GM18868 (cell line): Measurements from ENCODE around the gene MACROD2.

Experiments
- ATAC-seq: cut with Tn5 transposase; IDR thresholded peaks from one replicate; pipeline ENCODE4 v1.9.1; 2021; ENCODE audit warnings: mild to moderate bottlenecking, moderate library complexity; ENCODE audit not compliant: unreplicated experiment

MACROD2 gene

DNA sequence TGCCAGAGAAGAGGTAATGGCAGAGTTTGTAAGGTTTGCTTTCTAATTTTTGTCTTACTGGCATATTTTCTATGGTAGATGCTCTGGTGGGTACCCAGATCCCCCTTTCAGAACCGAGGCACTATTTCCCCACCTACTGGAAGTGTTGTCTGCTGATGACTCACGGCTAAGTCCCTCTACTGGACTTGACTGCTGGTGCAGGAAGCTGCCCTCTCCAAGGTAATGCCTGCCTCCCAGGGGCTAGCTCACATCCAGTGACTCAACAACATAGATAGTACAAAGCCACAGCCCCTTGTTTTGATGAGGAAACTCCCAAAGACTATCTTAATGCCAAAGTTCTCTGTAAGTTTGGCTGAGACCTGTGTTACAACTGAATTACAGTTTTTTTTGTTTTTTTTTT lies 627.5 kb downstream of the MACROD2 start:
- ATAC-seq, result no peak

DNA sequence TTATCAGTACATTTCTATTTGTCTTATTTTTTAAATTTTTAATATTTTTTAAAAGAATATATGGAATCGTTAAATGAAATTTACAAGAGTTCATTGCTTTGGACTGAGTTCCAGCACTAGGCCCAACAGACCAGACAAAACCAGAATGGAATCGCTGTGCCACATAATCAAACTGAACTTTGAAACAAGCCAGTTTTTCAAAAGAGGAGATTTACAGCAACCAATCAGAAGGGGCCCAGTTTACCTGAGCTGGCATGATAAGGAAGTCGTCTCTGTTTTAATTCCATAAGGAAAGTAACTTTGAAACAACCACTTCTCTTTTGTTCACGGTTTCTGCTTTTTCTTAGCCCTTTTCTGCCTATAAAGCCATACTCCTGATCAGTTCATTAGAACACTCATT lies 635.7 kb downstream of the MACROD2 start:
- ATAC-seq, result no peak

DNA sequence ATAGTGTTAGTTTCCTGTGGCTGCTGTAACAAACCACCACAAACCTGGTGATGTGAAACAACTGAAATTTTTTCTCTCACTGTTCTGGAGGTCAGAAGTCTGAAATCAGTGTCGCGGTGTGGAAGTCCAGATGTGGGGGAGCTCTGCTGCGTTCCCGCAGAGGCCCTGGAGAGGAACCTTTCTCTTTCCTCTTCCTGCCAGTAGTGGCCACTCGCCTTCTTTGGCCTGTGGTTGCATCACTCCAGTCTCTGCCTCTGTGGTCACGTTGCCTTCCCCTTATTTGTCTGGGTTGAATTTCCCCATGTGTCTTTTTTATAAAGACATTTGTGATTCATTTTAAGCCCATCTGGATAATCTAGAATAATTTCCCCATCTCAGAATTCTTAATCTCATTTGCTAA lies 637.6 kb downstream of the MACROD2 start:
- no peak for ATAC-seq

DNA sequence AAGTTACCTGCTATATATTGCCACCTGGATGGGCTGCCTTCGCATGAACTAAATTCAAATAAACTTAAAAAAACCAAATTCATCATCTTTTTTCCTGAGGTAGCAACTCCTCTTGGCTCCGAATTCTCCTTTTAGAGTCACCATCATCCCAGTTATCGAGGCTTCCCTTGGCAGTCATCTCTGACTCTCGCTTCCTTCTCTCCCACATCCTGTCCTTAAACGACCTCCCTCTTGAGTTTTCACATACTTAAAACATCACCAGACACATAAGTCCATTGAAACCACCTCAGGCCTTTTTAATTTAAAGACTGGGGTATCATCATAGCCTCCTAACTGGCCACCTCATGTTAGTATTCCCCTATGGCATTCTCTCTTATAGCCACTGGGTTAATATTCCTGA lies 638.2 kb downstream of the MACROD2 start:
- no peak for ATAC-seq

DNA sequence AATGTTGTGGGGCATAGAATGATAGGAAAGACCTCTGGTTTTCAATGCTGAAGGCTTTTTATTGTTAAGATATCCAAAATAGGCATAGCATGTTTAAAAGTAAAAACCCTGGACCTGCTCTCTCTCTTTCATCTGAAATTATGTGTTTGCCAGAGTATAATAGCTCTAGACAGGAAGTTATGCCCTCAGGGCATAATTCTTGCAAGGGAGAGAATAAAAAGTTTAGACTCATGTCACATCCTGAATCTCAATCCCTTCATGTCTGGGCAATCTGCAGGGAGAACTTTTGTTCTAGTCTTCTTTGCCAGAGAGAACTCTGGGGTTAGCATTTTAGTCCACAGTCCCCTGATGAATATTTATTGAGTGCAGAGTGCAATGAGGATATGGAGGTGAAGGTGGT lies 639.3 kb downstream of the MACROD2 start:
- no peak for ATAC-seq

DNA sequence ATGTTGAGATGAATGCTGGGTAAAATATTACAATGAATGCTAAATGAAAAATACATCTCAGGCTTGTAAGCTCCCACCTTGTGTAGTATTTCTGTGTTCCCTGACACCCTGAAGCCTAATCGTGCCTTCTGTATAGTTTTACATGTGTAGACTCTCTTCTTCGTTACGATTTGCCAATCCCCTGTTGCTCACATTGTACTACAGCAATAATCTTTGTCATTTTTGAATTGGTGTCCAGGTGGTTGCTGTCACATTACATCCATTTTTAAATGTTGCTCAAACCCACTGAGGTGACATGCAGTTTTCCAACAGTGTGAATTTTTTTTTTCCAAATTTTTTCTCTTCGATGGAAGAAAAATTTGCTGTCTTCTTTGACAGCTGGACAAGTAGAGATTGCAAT lies 642.1 kb downstream of the MACROD2 start:
- no peak for ATAC-seq

DNA sequence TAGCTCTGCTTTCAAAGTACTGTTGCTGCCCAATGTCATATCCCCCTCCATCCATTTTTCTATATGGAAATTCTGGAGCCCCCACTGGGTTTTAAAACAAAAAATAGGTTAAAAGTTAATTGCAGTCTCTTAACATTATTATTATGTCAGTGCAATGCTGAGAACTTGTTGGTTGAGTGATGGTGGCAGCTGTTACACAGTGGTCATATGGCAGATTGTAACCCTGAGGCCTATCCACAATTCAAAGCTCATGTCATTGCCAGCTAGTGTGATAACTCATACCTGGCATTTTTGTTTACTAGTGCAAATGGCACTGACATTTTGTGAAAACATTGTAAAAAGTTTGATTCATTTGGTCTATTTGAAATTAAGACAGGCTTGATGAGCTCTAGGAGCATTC lies 647.8 kb downstream of the MACROD2 start:
- ATAC-seq, result no peak

DNA sequence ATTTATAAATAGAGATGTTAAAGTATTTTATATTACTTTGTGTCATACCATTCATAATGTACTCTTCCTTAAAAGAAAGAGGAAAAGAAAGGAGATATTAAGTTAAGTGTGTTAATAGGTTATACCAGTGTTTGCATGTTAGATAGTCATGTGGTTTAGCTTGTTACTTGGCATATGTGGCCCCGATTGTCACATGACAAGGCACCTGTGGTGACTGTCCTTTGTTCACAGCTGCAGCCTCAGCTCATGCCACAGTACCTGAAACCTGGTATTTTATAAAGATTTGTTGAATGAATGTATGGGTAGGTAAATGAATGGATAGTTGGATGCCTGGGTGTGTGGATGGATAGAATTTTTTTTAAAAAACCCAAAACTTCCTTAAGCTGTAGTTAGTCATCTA lies 648.2 kb downstream of the MACROD2 start:
- no peak for ATAC-seq

DNA sequence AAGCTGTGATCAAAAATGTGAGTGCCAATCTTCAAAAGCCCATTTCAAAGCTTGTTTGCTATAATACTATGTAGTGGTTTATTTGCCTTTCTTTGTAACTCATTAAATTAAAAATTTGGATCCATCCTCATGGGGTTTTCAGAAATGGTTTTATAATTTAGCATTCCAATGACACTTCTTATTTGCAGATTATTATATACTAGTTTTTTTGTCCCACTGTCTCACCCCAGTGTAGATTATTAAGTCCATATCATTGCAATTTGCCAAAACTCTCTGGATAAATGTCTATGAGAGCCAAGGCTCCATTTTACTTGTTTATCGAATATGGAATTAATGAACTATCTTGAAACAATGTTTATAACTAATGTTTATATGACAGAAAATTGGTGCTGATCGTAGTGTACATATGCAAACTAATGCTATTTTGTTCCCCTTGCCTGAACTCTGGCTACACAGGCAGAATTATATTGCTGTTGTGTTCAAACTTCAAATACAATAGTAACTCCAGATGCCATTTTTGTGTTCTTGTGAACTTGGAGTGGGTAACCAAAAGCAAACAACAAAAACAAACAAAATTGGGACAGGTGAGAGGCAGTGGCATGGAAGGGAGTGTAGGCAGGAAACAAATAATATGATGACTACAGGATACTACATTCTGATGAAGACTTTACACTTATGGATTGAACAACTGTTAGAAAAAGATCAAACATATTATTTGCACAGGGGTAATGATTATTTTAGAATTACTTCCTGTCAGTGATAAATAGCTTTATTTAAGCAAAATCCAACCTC lies 649.2 kb downstream of the MACROD2 start:
- no peak for ATAC-seq

DNA sequence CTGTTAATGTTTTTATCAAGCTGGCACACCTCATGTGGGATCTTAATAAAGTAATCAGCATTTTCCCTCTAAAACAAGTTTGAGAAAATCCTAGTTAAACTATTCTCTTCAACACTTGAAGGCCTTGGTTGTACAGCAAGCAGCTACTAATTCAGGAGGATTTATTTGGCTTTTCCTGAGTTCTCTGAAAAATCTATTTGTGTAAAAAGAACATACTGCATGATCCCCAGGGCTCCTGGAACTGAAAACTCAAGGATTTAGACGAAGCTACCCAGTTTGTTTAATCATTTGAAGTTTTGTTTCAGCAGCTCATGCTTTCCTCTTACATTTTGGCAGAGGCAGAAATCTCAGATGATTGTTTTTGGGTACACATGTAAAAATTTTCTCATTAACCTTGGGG lies 651.7 kb downstream of the MACROD2 start:
- ATAC-seq, result no peak

DNA sequence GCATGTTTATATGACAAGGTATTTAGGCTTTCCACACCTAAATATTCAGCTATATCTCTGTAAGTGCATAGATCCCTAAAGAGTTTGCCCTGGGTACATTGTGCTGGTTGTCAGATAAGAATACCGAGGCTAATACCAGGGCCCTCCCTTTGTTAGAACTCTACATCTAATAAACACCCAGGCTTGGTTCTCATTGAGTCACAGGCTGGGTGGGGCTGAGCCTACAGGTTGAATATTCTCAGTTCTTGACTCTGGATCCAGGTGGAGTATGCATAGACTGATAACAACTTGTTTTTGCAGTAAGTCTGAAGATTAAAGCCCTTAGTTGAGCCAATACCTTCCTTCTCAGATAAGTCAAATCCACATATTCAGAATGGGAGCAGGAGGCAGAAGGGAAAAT lies 654.3 kb downstream of the MACROD2 start:
- ATAC-seq, result no peak

DNA sequence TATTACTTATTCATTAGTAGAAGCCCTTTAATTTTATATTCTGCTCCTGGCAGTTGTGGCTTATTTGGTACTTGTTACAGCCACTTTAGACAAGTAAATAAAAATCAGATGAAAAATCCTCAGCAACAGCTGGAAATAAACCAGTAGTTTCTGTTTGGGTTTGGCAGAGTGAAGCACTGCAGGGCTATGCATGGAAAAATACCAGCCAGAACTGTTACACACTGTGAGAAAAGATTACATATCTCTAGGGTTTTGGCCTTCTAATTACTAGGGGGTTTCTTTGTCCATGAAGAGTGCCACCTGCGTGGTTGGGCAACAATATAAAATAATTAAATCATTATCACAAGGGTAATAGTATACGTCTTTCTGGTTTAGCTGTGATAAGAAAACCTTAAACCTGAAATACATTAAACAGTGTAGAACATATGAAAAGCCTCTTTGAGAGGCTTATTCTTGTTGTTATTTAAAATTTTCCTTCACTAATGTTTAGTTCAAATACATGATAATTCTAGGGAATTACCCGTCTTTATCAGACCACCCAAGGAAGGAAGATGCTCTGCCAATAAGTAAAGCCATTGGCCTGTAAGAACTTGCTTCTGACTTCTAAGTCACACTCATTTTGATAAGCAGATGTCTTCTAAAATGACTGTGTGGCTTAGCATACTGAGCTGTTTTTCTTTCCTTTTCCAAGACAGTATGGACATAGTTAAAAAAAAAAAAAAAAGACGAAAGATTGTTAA lies 662.1 kb downstream of the MACROD2 start:
- no peak for ATAC-seq

DNA sequence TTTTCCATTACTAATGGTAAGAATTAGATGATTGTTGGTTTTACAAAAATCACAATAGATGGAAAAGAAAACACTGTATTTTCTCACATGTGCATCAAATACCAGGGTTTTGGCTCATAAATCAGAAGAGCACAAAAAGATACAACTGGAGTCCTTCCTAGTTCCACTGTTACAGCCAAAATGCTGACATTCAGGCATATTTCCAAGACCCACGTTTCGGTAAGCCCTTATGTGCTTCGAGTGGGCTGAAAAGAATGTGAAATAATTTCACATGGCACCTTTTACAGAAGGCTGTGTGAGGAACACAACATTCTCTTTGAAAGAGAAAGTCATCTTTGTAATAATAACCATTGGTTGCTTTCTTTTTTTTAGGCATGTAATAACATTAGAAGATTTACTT lies 668.8 kb downstream of the MACROD2 start:
- ATAC-seq, result no peak

DNA sequence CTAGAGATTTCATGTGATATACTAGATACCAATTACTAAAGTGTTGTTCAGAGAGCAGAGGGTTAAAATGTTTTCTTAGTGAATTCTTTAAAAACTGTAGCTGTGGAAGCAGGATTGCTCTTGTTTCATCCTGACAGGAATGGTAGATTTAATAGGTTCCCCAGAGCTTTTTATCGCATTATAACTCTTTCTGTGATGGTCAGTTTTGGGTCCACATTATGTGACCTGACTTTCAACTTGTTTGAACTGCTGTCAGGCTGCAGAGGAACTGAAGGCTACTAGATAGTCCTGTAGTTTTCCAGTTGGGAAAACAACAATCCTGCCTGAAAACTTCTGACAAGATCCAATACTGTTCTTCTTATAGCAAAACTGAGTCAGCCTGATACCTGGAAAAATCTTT lies 671.4 kb downstream of the MACROD2 start:
- ATAC-seq, result no peak

DNA sequence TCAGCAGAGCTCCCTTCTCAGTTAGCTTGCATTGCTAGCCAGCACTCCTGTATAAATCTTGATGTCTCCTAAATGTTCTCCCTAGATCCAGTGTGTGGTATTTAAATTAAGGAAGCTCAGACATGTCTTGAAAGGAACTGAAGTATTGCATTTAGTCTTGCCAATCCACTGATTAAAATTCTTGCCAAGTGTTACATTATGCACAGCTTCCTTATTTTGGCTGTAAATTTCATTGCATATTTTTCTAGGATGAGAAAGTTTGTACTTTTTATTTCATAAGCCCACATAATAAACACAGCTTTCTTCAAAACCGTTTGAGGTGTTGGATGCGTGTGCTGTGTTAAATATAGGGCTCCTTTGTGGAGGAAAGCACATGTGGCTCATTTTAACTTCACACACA lies 671.9 kb downstream of the MACROD2 start:
- no peak for ATAC-seq

DNA sequence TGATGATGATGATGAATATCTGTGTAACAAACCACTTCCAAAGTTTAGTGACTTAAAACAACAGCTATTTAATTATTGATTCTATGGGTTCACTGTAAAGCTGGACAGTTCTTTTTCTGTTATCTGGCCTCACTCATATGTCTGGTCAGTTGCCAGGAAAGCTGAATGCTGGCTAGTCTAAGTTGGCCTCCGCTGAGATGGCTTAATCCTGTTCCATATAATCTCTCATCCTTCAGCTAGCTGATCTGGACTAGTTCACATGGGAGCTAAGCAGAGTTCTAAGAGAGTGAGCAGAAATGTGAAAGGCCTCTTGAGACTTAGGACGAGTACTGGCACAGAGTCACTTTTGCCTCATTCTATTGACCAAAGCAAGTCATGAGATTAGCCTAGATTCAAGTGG lies 676.8 kb downstream of the MACROD2 start:
- ATAC-seq, result no peak

DNA sequence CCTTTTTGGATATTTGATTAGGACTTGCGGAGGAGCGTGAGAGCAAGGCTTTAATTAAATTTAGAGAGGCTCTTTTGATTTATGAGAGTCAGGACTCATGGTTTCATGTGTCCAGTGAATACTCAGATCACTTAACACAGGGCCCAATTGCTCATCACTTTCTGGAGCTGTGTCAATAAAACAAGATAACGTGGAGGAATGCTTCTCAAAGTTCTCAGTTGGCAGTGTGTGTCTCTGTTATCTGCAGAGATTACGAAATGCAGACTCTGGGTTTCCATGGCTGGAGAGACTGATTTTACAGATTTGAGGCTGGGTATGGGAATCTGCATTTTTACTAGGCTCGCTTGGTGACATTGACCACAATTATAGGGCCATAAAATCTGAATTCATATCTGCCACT lies 677.8 kb downstream of the MACROD2 start:
- ATAC-seq, result no peak

DNA sequence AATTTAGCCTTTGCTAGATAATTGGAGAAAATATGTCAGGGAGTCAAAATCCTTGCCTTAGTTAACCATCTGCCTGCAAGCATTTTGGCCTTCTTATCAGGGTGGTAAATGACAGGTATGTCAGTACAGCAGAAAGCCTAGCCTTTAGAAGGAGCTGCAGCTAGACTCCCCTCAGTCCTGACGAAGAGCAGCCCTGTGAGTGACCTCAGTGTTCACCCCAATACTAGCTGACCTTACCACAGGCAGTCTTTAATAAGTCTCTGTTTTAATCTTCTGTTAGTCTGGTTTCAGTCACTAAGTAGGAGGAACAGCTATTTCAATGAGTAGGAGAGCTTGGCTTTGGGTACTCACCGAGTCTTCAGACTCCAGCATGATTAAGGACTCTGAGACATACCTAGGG lies 682.1 kb downstream of the MACROD2 start:
- ATAC-seq, result no peak

DNA sequence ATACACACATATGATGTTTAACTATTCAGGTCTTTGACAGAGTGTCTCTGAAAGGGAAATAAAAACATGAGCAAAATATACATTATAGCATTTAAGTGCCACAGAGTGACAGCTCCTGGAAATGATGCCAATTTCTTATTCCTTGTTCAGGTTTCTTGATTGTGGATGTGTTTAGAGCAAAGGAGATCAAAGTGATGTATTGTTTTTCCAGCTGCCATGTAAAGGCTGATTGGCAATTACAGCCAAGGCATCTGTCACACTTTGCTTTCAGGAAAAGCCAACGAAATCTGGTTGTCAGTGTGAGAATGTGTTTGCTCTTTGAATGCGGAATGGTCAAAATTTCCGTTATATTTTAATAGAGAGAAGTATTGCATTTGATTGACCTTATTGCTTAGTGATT lies 689.9 kb downstream of the MACROD2 start:
- no peak for ATAC-seq

DNA sequence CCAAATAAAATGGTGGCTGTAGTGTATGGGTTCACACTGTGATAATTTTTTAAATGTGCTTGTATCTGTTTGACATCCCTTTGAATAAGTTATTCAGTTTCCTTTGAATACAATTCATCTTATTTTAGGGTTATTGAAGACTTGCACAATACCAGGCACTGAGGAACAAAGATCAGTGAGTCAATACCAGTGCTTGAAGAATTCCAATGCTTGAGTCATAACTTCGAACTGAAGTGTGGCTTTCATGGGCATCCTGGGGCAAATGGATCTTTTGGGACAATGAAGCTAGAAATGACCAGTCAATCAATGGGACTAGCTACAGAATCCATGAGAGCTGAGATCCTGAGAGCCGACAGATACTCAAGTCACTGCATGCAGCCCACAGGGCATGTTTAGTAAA lies 692.0 kb downstream of the MACROD2 start:
- ATAC-seq, result no peak

DNA sequence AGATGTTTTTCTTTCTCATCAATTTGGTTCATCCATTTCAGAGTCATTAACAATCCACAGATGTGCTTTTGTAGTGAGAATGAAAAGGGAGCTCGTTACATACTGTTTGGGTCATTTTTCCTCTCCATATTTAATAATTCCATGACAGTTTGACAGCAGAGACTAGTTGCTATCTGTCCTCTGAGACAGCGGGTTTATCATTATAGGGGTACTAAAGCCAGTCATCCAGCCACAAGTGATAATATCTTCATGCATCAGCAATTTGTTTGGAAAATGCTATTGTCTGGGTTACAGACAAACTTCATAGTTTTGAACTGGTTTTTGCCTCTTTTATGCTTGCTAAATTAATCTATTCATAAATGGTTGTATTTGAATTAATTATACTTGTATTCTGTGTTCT lies 692.7 kb downstream of the MACROD2 start:
- no peak for ATAC-seq

DNA sequence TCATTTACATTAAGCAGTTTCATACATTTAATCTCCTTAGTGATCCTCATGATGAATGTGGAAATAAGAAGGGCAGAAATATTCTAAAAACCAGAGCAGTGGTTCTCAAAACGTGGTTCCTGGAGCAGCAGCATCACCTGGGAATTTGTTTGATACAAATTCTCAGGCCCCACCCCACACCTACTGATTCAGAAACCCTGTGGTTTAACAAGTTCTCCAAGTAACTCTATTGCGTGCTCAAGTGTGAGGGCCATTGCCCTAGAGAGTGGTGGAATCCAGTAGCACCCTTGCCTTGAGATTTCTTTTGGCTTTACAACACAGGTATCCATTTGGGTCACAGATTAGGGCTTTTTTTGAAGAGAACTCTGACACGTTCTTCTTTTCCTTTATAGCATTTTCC lies 696.7 kb downstream of the MACROD2 start:
- no peak for ATAC-seq

DNA sequence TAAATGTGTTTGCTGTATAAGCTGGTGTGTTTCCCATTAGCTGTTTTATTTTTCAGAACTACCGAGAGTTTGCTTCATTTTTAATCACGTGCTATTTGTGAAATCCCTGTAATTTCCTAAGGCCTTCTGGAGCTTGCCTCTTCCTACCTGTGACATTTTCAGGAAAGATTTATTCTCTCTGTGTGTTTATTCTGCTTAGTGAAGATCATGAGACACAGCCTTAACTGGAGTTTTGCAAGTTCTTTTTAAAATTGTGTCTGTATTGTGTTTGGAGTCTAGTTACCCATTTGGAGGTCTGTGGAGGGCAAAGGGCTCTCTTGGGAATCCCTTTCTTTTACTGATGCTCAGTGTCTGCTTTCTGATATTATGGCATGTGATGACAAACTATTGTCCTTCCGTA lies 701.2 kb downstream of the MACROD2 start:
- ATAC-seq, result no peak
